ENCODE measurements around the gene ZC3H7A. TPM values are rescaled to one million over a fixed set of nuclear protein-coding genes. Genes with fewer than 3 reads are reported as not detected.

ZC3H7A gene
- total RNA-seq, 1 donor from 2014 or later: 66.5 TPM

- H3K27ac Mint-ChIP-seq (ENCODE audit: unreplicated experiment): no peak overlapping the region
- no peak overlapping the region for H3K4me3 Mint-ChIP-seq
- no peak for DNase-seq (ENCODE audit: low read depth, low spot score)
- H3K36me3 Mint-ChIP-seq (ENCODE audit: low read depth): no peaks in the 10 kb centered on the region
- H3K4me1 Mint-ChIP-seq: no peaks in the 10 kb centered on the region
- TF ChIP-seq CTCF (conservative IDR thresholded peaks at IDR 0.05): no peak
- H3K9me3 Mint-ChIP-seq: no peaks in the 10 kb centered on the region
- H3K27me3 Mint-ChIP-seq (ENCODE audit: low read depth): no peaks in the 10 kb centered on the region
Observed at GRCh38 chr16:11805556-11805955, 8.5 kb upstream of the ZC3H7A start.

- Mint-ChIP-seq H3K27ac (ENCODE audit: unreplicated experiment) (no peak overlapping the region), H3K4me3 (peak overlapping the region; percentile 58), H3K9me3 (no peaks in the 10 kb centered on the region), H3K27me3 (ENCODE audit: low read depth) (no peaks in the 10 kb centered on the region), H3K4me1 (peaks cover 32% of the 10 kb centered on the region), H3K36me3 (ENCODE audit: low read depth) (no peaks in the 10 kb centered on the region)
- no peak for TF ChIP-seq CTCF (conservative IDR thresholded peaks at IDR 0.05)
- no peak for DNase-seq (ENCODE audit: low read depth, low spot score)
Observed at GRCh38 chr16:11801481-11802021, 4.5 kb upstream of the ZC3H7A start.

- peak overlapping the region; percentile 76 for H3K4me3 Mint-ChIP-seq
Observed at GRCh38 chr16:11800382-11800718, 3.3 kb upstream of the ZC3H7A start.

GRCh38 chr16:11799509-11800381 is 2.7 kb upstream of the ZC3H7A start:
- DNase-seq (ENCODE audit: low read depth, low spot score): no peak
- no peaks in the 10 kb centered on the region for H3K9me3 Mint-ChIP-seq
- peaks cover 47% of the 10 kb centered on the region for H3K4me1 Mint-ChIP-seq
- H3K27me3 Mint-ChIP-seq (ENCODE audit: low read depth): no peaks in the 10 kb centered on the region
- H3K36me3 Mint-ChIP-seq (ENCODE audit: low read depth): peaks cover 4% of the 10 kb centered on the region
- H3K4me3 Mint-ChIP-seq: peak overlapping the region; percentile 76
- no peak for TF ChIP-seq CTCF (conservative IDR thresholded peaks at IDR 0.05)
- H3K27ac Mint-ChIP-seq (ENCODE audit: unreplicated experiment): no peak overlapping the region

More at GRCh38 chr16:11800382-11800718, 3.3 kb upstream of the ZC3H7A start:
- H3K27me3 Mint-ChIP-seq (ENCODE audit: low read depth): no peaks in the 10 kb centered on the region
- peaks cover 41% of the 10 kb centered on the region for H3K4me1 Mint-ChIP-seq
- no peak overlapping the region for H3K27ac Mint-ChIP-seq (ENCODE audit: unreplicated experiment)
- no peaks in the 10 kb centered on the region for H3K9me3 Mint-ChIP-seq
- no peaks in the 10 kb centered on the region for H3K36me3 Mint-ChIP-seq (ENCODE audit: low read depth)
- TF ChIP-seq CTCF (conservative IDR thresholded peaks at IDR 0.05): no peak
- no peak for DNase-seq (ENCODE audit: low read depth, low spot score)

- no peak overlapping the region for H3K27ac Mint-ChIP-seq (ENCODE audit: unreplicated experiment)
- peaks cover 4% of the 10 kb centered on the region for H3K36me3 Mint-ChIP-seq (ENCODE audit: low read depth)
- no peak for TF ChIP-seq CTCF (conservative IDR thresholded peaks at IDR 0.05)
- DNase-seq (ENCODE audit: low read depth, low spot score): no peak
- H3K27me3 Mint-ChIP-seq (ENCODE audit: low read depth): no peaks in the 10 kb centered on the region
- H3K4me1 Mint-ChIP-seq: peaks cover 54% of the 10 kb centered on the region
- H3K4me3 Mint-ChIP-seq: peak overlapping the region; percentile 97
- H3K9me3 Mint-ChIP-seq: no peaks in the 10 kb centered on the region
Observed at GRCh38 chr16:11799017-11799381, 1.9 kb upstream of the ZC3H7A start.

Measured in neural crest cell (in vitro differentiated cells).